GM19397 (cell line): ENCODE measurements around the gene RANBP9.

Experiments
- ATAC-seq: cut with Tn5 transposase; IDR thresholded peaks from one replicate; pipeline ENCODE4 v1.9.1; 2021; ENCODE audit warnings: mild to moderate bottlenecking, moderate library complexity; ENCODE audit not compliant: unreplicated experiment

Gene RANBP9

DNA sequence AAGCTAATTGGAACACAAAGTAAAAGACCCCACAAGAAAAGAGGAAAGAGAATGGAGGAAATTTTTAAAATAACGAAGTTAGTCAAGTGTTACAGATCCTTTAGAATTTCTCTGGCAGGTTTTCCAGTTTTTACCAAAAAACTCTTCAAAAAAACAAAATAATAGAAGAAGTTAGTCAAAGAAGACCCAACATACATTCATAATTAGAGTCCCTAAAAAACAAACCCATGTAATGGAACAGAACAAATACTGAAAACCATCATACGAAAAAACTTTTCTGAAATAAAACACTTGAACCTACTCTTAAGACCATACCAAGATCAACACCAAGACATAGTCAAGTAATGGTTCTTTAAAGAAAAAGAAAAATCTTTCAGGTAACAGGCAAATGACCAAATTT lies 31.6 kb downstream of the RANBP9 start:
- no peak for ATAC-seq

DNA sequence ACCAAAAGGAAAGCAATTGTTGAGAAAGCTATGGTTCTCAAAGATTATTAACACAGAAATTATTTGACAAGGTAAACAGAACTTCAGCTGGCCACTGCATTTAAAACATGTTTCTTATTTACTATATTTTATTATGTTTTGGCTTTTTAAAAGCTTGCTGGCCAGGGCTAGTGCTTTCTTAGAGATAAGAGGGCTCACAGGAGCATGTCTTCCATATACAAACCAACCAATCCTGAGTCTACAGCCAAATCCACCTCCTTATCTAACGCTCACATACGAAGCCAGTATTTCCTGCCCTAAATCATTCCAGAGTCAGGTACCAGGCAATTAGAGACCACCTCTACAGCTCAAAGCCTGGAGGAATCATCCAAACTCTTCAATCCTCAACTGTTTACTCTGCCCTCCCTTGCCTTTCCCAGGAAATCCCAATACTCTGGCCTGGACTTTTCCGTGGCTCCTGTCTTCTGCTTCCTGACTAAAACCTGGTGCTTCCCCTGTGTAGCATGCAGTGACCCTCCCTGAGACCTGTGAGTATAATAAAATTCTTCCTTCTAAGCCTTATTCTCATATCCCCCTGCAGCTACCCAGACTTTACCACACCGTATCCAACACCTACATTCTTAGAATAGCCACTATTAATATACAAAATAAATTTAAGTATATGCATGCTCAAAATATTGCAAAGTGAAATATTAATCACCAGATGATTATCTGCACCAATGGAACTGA lies 33.2 kb downstream of the RANBP9 start:
- ATAC-seq = no peak

DNA sequence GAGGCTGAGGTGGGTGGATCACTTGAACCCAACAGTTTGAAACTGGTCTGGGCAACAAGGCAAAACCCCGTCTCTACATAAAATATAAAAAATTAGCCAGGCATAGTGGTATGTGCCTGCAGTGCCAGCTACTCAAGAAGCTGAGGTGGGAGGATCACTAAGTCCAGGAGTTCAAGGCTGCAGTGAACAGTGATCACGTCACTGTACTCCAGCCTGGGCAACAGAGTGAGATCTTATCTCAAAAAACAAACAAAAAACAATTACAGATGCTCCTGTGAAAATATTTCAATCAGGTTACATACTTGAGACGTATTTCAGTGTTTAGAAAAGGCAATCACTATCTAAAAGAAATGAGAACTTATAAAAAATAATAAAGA lies 33.8 kb downstream of the RANBP9 start:
- ATAC-seq = no peak

GRCh38 chr6:13676551-13677156 lies 35.0 kb downstream of the RANBP9 start:
- no peak for ATAC-seq

DNA sequence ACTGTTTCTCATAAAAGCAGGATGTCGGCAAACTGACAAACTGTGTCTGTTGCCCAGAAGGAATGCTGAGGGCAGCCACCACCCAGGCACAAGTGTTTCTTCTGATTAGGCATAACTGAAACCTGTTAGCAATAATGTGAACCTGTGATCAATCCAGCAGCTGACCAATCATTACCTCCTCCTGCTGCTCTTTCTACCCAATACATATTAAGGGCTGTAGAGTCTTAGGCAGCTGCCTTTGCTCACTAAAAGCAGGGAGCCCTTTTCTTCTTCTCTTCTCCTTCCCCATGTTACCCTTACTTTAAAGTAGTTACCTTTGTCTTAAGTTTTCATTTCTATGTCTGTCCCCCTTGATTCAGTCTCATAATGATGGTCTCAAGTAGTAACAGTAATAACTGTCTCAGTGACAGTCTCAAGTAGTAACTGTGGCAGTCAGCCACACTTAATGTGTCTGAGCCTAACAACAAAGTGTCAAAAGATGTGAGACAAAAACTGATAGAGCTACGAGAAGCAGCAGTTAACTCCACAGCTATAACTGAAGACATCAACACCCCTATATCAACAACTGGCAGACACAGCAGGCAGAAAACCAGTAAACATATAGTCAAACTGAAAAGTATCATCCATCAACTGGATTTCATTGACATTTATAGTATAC lies 37.0 kb downstream of the RANBP9 start:
- ATAC-seq = no peak

DNA sequence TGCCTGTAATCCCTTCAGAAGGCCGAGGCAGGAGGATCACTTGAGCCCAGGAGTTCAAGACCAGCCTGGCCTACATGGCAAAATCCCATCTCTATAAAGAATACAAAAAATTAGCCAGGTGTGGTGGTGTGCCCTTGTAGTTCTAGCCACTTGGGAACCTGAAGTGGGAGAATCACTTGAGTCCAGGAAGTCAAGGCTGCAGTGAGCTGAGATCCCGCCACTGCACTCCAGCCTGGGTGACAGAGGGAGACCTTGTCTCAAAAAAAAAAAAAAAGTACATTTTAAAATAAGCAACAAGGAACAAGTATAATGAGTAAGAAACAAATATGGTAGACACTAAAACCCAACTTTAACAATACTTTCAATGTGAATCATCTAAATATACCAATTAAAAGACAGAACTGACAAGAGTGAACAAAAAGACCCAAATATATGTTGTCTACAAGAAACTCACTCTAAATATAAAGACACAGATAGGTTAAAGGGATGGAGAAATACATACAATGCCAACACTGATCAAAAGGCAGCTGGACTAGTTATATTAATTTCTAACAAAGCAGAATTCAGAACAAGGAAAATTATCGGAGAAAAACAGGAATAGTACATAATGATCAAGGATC lies 37.7 kb downstream of the RANBP9 start:
- ATAC-seq = no peak

GRCh38 chr6:13673368-13673767 lies 38.3 kb downstream of the RANBP9 start:
- ATAC-seq = no peak

- ATAC-seq = no peak
These were observed 38.7 kb downstream of the RANBP9 start for GRCh38 chr6:13672904-13673303.

DNA sequence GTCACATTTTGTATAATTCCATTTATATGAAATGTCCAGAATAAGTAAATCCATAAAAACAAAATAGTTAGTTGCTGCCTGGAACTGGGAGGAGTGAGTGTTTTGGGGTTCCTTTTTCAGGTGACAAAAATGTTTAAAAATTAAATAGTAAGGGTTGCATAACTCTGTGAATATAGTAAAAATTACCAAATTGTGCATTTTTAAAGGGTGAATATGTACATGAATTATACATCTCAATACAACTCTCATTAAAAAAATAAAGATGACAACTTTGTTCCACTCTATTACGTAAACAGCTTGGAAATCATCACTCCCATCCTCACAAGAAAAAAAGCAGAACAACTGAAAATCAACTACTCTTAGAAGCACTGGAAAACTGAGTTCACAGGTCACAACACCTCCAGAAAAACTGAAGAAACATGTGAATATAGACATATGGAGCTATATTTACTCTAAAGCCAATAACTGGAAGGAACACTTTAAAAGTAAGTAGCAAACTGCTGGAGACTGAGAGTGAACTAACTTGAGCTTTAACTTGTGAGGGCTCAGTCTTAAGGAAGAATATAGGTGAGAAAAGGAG lies 40.0 kb downstream of the RANBP9 start:
- no peak for ATAC-seq

GRCh38 chr6:13669476-13669875 lies 42.2 kb downstream of the RANBP9 start:
- ATAC-seq = no peak

DNA sequence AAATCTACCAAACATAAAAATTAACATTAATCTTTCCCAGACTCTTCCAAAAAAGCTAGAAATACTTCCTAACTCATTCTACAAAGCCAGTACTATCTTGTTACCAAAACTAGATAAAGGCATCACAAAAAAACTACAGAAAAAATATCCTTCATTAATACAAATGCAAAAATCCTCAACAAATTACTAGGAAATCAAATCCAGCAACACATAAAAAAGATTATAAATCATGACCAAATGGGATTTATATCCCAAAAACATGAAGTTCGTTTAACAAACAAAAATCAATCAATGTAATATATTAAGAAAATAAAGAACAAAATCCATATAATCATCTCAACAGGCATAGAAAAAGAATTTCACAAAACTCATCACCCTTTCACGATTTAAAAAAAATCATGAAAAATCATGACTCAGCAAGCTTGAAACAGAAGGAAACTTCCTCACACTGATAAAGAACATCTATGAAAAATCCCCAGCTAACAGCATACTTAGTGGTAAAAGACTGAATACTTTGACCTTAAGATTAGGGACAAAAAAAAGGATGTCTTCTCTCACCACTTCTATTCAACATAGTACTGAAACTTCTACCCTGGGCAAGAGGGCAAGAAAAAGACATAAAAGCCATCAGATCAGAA lies 43.2 kb downstream of the RANBP9 start:
- ATAC-seq = no peak

DNA sequence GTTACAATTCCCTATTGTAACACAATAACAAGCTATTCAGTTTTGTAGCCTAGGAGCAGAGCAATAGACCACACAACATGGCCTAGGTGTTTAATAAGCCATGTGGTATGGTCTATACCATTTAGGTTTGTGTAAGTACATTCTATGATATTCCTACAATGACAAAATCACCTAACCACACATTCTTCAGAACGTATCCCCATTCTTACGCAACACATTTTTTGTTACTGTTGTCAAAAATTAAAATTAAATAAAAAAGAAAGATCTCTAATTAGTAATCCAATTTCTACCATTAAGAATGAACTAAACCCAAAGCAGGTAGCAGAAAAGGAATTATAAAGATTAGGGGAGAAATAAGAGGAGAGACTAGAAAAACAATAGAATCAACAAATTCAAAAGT lies 44.0 kb downstream of the RANBP9 start:
- ATAC-seq = no peak

DNA sequence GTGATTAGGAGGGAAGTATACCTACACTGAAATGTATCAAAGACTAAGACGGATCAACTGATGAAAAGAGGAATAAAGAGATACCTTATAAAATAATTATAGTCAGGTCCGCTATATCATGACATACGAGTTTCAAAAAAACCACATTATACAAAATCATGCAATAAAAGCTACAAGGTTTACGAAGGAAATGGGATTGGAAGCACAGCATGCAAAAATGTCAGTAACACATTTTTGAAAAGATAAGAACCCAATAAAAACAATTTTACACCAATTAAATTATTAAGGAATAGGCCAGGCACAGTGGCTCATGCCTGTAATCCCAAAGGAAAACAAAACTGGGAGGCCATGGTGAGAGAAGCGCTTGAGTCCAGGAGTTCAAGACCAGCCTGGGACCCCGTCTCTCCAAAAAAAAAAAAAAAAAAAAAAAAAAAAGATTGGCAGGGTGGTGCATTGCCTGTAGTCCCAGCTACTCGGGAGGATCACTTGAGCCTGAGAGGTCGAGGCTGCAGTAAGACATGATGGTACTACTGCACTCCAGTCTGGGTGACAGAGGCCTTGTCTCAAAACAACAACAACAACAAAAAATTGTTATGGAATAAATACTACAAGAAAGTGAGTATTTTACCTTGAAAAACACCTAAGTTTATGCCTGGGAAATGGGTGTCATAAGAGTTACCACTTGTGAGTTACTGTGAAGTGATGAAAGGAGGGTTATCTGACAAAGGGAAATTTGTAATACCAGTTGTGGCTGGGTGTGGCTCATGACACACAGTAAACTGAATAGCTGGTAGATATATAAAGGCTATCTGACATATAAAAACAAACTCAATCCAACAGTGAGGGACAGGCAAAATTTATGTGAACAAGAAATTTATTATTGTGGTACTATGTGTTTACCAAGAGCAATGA lies 45.2 kb downstream of the RANBP9 start:
- no peak for ATAC-seq

- no peak for ATAC-seq
These were observed 46.8 kb downstream of the RANBP9 start for GRCh38 chr6:13664703-13665352.

- ATAC-seq = no peak
These were observed 47.6 kb downstream of the RANBP9 start for GRCh38 chr6:13663986-13664385.

- ATAC-seq = no peak
These were observed 48.8 kb downstream of the RANBP9 start for GRCh38 chr6:13662651-13663334.

DNA sequence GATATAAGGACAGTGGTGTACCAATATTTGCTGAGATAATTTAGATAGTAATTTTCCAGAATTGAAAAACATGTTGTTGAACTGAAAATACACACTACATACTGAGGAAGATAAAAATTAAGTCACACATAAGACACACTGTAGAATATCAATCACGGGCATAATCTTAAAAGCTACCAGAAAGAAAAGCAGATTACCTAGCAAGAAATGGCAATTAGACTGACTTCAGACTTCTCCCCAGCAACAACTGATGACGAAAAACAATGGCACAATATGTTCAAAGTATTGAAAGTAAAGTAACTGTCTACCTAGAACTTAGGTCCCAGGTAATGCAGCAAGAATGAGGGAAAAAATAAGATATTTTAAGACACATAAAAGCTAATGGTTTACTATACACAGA lies 50.0 kb downstream of the RANBP9 start:
- ATAC-seq = no peak

GRCh38 chr6:13660893-13661292 lies 50.7 kb downstream of the RANBP9 start:
- no peak for ATAC-seq

GRCh38 chr6:13660273-13660672 lies 51.4 kb downstream of the RANBP9 start:
- no peak for ATAC-seq
